Measurements from ENCODE around the gene LRRC53.

LRRC53 gene

GRCh38 chr1:74502432-74502831 lies 10.0 kb downstream of the LRRC53 start:
- Histone ChIP-seq H3K4me3 (ENCODE audit: low read length) (no peak overlapping the region), H3K9me3 (ENCODE audit: control insufficient read depth, insufficient read depth, low read length) (no peaks in the 10 kb centered on the region), H3K4me1 (ENCODE audit: control insufficient read depth, insufficient read depth, low read length) (0 out of 2 replicates have a peak, but pooled peaks cover 2% of the 10 kb centered on the region), H3K36me3 (ENCODE audit: control insufficient read depth, insufficient read depth, low read length) (no peaks in the 10 kb centered on the region), H3K27ac (ENCODE audit: low read length) (no peak overlapping the region), H3K27me3 (ENCODE audit: control insufficient read depth, insufficient read depth, low read length) (no peaks in the 10 kb centered on the region)
- DNase-seq (ENCODE audit: low read depth, low spot score), result peak; percentile 45
- no CpG with 5 or more reads among the region's 4 CpGs for WGBS (ENCODE audit: insufficient coverage, insufficient read length)

DNA sequence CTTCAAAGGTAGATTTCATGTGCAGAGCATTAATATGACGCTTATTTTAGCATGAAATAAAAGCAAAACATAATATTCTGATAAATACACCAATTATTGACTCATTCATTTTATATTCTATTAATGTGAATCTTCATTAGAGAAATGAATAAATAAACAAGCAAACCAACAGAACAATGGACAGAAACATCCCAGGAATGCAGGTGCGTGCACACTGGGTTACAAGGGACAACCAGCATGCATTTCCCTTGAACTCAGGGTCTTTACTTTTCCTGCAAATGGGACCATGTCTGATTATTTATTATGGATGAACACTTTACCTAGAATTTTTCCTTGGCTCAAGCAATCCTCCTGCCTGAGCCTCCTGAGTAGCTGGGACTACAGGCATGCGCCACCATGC lies 13.5 kb downstream of the LRRC53 start:
- no peaks in the 10 kb centered on the region for H3K27me3 ChIP-seq (ENCODE audit: control insufficient read depth, insufficient read depth, low read length)
- H3K36me3 ChIP-seq (ENCODE audit: control insufficient read depth, insufficient read depth, low read length), result no peaks in the 10 kb centered on the region
- H3K27ac ChIP-seq (ENCODE audit: low read length), result no peak overlapping the region
- H3K4me1 ChIP-seq (ENCODE audit: control insufficient read depth, insufficient read depth, low read length), result 0 out of 2 replicates have a peak, but pooled peaks cover 2% of the 10 kb centered on the region
- no CpG with 5 or more reads among the region's 3 CpGs for WGBS (ENCODE audit: insufficient coverage, insufficient read length)
- DNase-seq (ENCODE audit: low read depth, low spot score), result no peak
- no peaks in the 10 kb centered on the region for H3K9me3 ChIP-seq (ENCODE audit: control insufficient read depth, insufficient read depth, low read length)
- no peak overlapping the region for H3K4me3 ChIP-seq (ENCODE audit: low read length)

DNA sequence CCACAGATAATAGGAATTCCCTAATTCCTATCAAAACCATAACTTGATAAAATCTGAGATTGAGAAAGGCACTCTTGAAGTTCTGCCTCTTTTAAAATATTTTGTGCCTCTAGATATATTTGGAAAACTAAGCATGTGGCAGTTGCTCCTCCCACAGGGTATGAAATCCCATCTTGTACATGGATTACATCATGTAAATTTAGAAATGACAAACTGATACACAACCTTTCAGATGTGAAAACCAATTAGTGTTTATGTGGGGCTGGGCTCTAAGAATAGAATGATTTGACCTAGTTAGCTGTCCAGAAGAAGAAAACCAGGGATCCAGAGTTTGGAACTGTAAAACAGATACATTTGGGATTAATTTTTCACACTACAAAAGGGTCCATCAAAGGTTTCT lies 15.7 kb downstream of the LRRC53 start:
- Histone ChIP-seq H3K27ac (ENCODE audit: low read length) (no peak overlapping the region), H3K27me3 (ENCODE audit: control insufficient read depth, insufficient read depth, low read length) (no peaks in the 10 kb centered on the region), H3K36me3 (ENCODE audit: control insufficient read depth, insufficient read depth, low read length) (no peaks in the 10 kb centered on the region), H3K4me3 (ENCODE audit: low read length) (no peak overlapping the region), H3K9me3 (ENCODE audit: control insufficient read depth, insufficient read depth, low read length) (no peaks in the 10 kb centered on the region), H3K4me1 (ENCODE audit: control insufficient read depth, insufficient read depth, low read length) (0 out of 2 replicates have a peak, but pooled peaks cover 2% of the 10 kb centered on the region)
- DNase-seq (ENCODE audit: low read depth, low spot score), result no peak

- Histone ChIP-seq H3K36me3 (ENCODE audit: control insufficient read depth, insufficient read depth, low read length) (no peaks in the 10 kb centered on the region), H3K4me3 (ENCODE audit: low read length) (no peak overlapping the region), H3K27me3 (ENCODE audit: control insufficient read depth, insufficient read depth, low read length) (no peaks in the 10 kb centered on the region), H3K9me3 (ENCODE audit: control insufficient read depth, insufficient read depth, low read length) (no peaks in the 10 kb centered on the region), H3K4me1 (ENCODE audit: control insufficient read depth, insufficient read depth, low read length) (peaks cover 4% of the 10 kb centered on the region; the same call in 1 of the 2 replicates), H3K27ac (ENCODE audit: low read length) (no peak overlapping the region)
- no CpG with 5 or more reads among the region's 1 CpG for WGBS (ENCODE audit: insufficient coverage, insufficient read length)
- DNase-seq (ENCODE audit: low read depth, low spot score), result no peak
Measured at GRCh38 chr1:74486036-74486435, 26.4 kb downstream of the LRRC53 start.

DNA sequence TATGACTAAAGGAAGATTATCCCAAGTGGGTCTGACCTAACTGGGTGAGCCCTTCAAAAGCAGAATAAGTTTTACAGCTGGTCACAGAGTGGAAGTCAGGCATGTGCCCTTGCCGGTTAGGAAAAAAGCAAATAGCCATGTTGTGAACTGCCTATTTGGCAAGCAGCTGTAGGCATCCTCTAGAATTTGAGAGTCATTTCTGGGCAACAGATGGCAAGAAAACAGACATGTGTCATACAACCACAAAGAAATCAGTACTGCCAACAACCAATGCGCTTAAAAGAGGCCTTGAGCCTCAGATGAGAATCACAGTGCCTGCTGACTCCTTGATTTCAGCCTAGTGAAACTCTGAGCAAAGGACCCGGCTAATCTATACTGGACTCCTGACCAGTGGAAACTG lies 26.8 kb downstream of the LRRC53 start:
- Histone ChIP-seq H3K36me3 (ENCODE audit: control insufficient read depth, insufficient read depth, low read length) (no peaks in the 10 kb centered on the region), H3K4me1 (ENCODE audit: control insufficient read depth, insufficient read depth, low read length) (peaks cover 4% of the 10 kb centered on the region; the same call in 1 of the 2 replicates), H3K27ac (ENCODE audit: low read length) (no peak overlapping the region), H3K27me3 (ENCODE audit: control insufficient read depth, insufficient read depth, low read length) (no peaks in the 10 kb centered on the region), H3K4me3 (ENCODE audit: low read length) (no peak overlapping the region), H3K9me3 (ENCODE audit: control insufficient read depth, insufficient read depth, low read length) (no peaks in the 10 kb centered on the region)
- WGBS (ENCODE audit: insufficient coverage, insufficient read length), result no CpG with 5 or more reads among the region's 3 CpGs
- no peak for DNase-seq (ENCODE audit: low read depth, low spot score)

DNA sequence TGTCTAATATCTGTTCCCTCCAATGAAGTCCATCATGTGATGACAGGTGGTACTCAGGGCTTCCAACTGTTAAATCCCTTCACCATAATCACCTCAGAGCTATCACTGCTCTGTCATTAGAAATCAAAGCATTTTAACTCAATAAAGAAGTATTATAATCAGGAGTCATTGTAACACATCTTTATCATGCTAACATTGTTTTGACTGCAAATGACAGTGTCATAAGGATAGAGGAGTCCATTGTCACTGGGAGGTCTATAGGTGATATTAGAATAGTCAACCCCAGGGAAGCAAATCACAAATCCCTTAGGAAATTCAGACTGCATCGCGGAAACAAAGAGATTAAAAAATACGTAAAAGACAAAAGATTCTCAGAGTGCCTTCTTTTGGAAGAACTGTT lies 30.8 kb downstream of the LRRC53 start:
- Histone ChIP-seq H3K27me3 (ENCODE audit: control insufficient read depth, insufficient read depth, low read length) (no peaks in the 10 kb centered on the region), H3K4me1 (ENCODE audit: control insufficient read depth, insufficient read depth, low read length) (no peaks in the 10 kb centered on the region; the same call in 1 of the 2 replicates)

DNA sequence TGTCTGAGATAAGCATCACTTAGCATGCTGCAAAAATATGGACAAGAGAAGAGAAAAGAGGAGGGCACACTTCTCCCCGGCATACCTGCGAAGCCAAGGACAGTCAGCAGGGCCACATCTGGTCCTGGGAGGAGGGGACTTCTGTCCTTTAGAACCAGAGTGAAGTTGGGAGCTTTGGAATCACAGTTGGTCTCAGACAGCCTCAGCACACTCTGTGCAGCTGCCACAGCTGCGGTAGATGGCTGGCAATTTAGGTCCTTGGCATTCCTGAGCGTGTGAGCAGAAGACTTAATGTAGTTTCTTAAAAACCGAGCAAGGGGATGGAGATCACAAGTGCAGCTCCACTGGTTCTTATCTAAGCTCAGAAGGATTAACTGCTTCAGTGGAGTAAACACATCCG lies 32.3 kb downstream of the LRRC53 start:
- H3K36me3 ChIP-seq (ENCODE audit: control insufficient read depth, insufficient read depth, low read length), result no peaks in the 10 kb centered on the region
- H3K4me1 ChIP-seq (ENCODE audit: control insufficient read depth, insufficient read depth, low read length), result no peaks in the 10 kb centered on the region; the same call in 1 of the 2 replicates
- WGBS (ENCODE audit: insufficient coverage, insufficient read length), result no CpG with 5 or more reads among the region's 6 CpGs
- H3K4me3 ChIP-seq (ENCODE audit: low read length), result no peak overlapping the region
- no peak overlapping the region for H3K27ac ChIP-seq (ENCODE audit: low read length)
- no peaks in the 10 kb centered on the region for H3K9me3 ChIP-seq (ENCODE audit: control insufficient read depth, insufficient read depth, low read length)
- DNase-seq (ENCODE audit: low read depth, low spot score), result no peak
- no peaks in the 10 kb centered on the region for H3K27me3 ChIP-seq (ENCODE audit: control insufficient read depth, insufficient read depth, low read length)

More for the DNA sequence above, 30.8 kb downstream of the LRRC53 start:
- WGBS (ENCODE audit: insufficient coverage, insufficient read length), result no CpG with 5 or more reads among the region's 3 CpGs
- Histone ChIP-seq H3K27ac (ENCODE audit: low read length) (no peak overlapping the region), H3K9me3 (ENCODE audit: control insufficient read depth, insufficient read depth, low read length) (no peaks in the 10 kb centered on the region), H3K36me3 (ENCODE audit: control insufficient read depth, insufficient read depth, low read length) (no peaks in the 10 kb centered on the region), H3K4me3 (ENCODE audit: low read length) (no peak overlapping the region)
- no peak for DNase-seq (ENCODE audit: low read depth, low spot score)

DNA sequence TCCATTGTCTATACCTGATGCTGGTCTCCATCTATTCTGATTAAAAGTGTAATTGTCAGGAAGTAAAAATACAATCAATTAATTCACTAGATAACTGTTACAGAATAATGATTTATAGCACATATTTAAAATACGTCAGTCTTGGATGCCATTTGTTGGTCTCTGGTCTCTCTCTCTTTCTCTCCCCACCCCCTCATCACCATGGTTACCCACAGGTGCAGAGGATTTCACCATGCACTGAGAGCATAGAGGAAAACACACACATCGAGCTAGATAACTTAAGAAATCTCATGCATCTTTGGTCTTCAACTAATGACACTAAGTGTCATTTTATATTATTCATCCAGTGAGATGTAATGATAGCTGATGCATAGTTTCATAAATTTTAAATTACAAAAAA lies 33.4 kb downstream of the LRRC53 start:
- DNase-seq (ENCODE audit: low read depth, low spot score), result no peak
- H3K4me3 ChIP-seq (ENCODE audit: low read length), result no peak overlapping the region
- H3K27me3 ChIP-seq (ENCODE audit: control insufficient read depth, insufficient read depth, low read length), result no peaks in the 10 kb centered on the region
- no peaks in the 10 kb centered on the region; the same call in 1 of the 2 replicates for H3K4me1 ChIP-seq (ENCODE audit: control insufficient read depth, insufficient read depth, low read length)
- no CpG with 5 or more reads among the region's 2 CpGs for WGBS (ENCODE audit: insufficient coverage, insufficient read length)
- H3K36me3 ChIP-seq (ENCODE audit: control insufficient read depth, insufficient read depth, low read length), result no peaks in the 10 kb centered on the region
- no peaks in the 10 kb centered on the region for H3K9me3 ChIP-seq (ENCODE audit: control insufficient read depth, insufficient read depth, low read length)
- H3K27ac ChIP-seq (ENCODE audit: low read length), result no peak overlapping the region

- Histone ChIP-seq H3K9me3 (ENCODE audit: control insufficient read depth, insufficient read depth, low read length) (no peaks in the 10 kb centered on the region), H3K36me3 (ENCODE audit: control insufficient read depth, insufficient read depth, low read length) (no peaks in the 10 kb centered on the region), H3K4me1 (ENCODE audit: control insufficient read depth, insufficient read depth, low read length) (no peaks in the 10 kb centered on the region), H3K4me3 (ENCODE audit: low read length) (no peak overlapping the region), H3K27me3 (ENCODE audit: control insufficient read depth, insufficient read depth, low read length) (no peaks in the 10 kb centered on the region), H3K27ac (ENCODE audit: low read length) (no peak overlapping the region)
- DNase-seq (ENCODE audit: low read depth, low spot score), result no peak
- no CpG with 5 or more reads among the region's 6 CpGs for WGBS (ENCODE audit: insufficient coverage, insufficient read length)
Measured at GRCh38 chr1:74474585-74474984, 37.8 kb downstream of the LRRC53 start.

GRCh38 chr1:74471470-74471869 lies 40.9 kb downstream of the LRRC53 start:
- Histone ChIP-seq H3K36me3 (ENCODE audit: control insufficient read depth, insufficient read depth, low read length) (no peaks in the 10 kb centered on the region), H3K9me3 (ENCODE audit: control insufficient read depth, insufficient read depth, low read length) (no peaks in the 10 kb centered on the region), H3K4me1 (ENCODE audit: control insufficient read depth, insufficient read depth, low read length) (no peaks in the 10 kb centered on the region), H3K27ac (ENCODE audit: low read length) (no peak overlapping the region), H3K27me3 (ENCODE audit: control insufficient read depth, insufficient read depth, low read length) (no peaks in the 10 kb centered on the region), H3K4me3 (ENCODE audit: low read length) (no peak overlapping the region)
- no peak for DNase-seq (ENCODE audit: low read depth, low spot score)
- WGBS (ENCODE audit: insufficient coverage, insufficient read length), result no CpG with 5 or more reads among the region's 3 CpGs

DNA sequence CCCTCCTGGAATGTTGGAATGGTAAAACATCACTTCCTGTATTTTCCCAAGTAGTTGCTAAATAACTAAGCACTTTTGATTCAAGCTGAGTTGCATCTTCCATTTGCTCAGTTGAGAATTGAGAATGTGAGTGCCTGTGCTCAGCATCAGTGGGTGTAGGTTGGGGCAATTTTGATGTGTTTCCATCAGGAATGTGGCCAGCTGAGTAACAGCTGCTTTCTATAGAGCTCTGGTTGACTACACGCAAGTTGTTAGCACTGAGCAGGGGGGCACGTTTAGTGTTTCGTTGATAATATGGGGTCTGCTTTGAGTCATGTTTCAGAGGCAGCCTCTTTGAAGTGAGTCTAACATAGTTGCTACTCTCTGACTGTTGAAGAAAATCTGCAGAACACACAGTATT lies 41.5 kb downstream of the LRRC53 start:
- no peaks in the 10 kb centered on the region for H3K9me3 ChIP-seq (ENCODE audit: control insufficient read depth, insufficient read depth, low read length)
- no peak overlapping the region for H3K27ac ChIP-seq (ENCODE audit: low read length)
- no peak for DNase-seq (ENCODE audit: low read depth, low spot score)
- no peak overlapping the region for H3K4me3 ChIP-seq (ENCODE audit: low read length)
- no peaks in the 10 kb centered on the region for H3K36me3 ChIP-seq (ENCODE audit: control insufficient read depth, insufficient read depth, low read length)
- no peaks in the 10 kb centered on the region for H3K4me1 ChIP-seq (ENCODE audit: control insufficient read depth, insufficient read depth, low read length)
- H3K27me3 ChIP-seq (ENCODE audit: control insufficient read depth, insufficient read depth, low read length), result no peaks in the 10 kb centered on the region
- no CpG with 5 or more reads among the region's 3 CpGs for WGBS (ENCODE audit: insufficient coverage, insufficient read length)

All from iPS DF 6.9 (cell line).